ENCODE measurements around the gene DLEC1.

GRCh38 chr3:38126121-38126892 lies 87.3 kb downstream of the DLEC1 start:
- TF ChIP-seq ZNF274 (IDR thresholded peaks at IDR 0.05; ENCODE audit: low read depth, low read length) (no peak), YY1 (IDR thresholded peaks at IDR 0.05; ENCODE audit: insufficient read depth, insufficient read length) (no peak)

Data from NT2/D1 (cell line).